Central memory CD8-positive, alpha-beta T cell (primary cell): Measurements from ENCODE around the gene CYYR1.

Experiments used
- ATAC-seq: fragments of 150-1000 bp; cut with Tn5 transposase; replicated peaks from 2 replicates; pipeline ENCODE4 v1.10.0; 2022; ENCODE audit warnings: mild to moderate bottlenecking, moderate FRiP score, moderate number of reproducible peaks; ENCODE audit not compliant: poor library complexity, severe bottlenecking; ENCODE audit errors: extremely low read depth
- DNase-seq, 2 donors: peaks; one replicate each; pipeline ENCODE4 v3.0.0; 2021; ENCODE audit warnings: low spot score in 2 of 2
- H3K27ac Mint-ChIP-seq: one replicate; pipeline ENCODE4 v1.8.0; 2022; ENCODE audit warnings: low read depth, mild to moderate bottlenecking, moderate library complexity, mixed read lengths
- H3K27me3 Mint-ChIP-seq: one replicate; pipeline ENCODE4 v1.8.0; 2022; ENCODE audit warnings: mixed read lengths
- H3K36me3 Mint-ChIP-seq: one replicate; pipeline ENCODE4 v1.8.0; 2022; ENCODE audit warnings: mild to moderate bottlenecking, moderate library complexity, mixed read lengths; ENCODE audit not compliant: insufficient read depth
- H3K4me1 Mint-ChIP-seq: one replicate; pipeline ENCODE4 v1.8.0; 2022; ENCODE audit warnings: mixed read lengths
- H3K4me3 Mint-ChIP-seq: one replicate; pipeline ENCODE4 v1.8.0; 2022; ENCODE audit warnings: mild to moderate bottlenecking, moderate library complexity, mixed read lengths
- H3K9me3 Mint-ChIP-seq: one replicate; pipeline ENCODE4 v1.8.0; 2022; ENCODE audit warnings: mixed read lengths

CYYR1 gene

DNA sequence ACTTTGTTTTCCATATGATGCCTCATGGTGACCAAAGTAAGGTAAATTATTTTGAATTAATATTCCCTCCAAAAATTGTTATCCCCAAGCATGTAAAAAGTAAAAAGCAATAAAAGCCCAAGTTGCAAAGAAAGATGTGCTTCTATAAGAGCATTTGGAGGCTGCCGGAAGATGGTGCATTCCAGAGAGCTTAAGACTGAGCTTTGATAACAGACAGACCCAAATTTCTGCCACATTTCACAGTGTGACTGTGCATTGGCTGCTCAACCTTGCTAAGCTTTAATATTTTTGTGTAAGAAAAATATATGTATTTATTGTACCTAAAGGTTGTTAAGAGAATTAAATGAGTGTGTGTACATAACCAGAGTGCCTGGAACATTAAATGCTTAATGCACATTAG lies 67.9 kb downstream of the CYYR1 start:
- Mint-ChIP-seq H3K9me3 (peaks cover 11% of the 10 kb centered on the region), H3K4me3 (no peak overlapping the region), H3K27me3 (no peaks in the 10 kb centered on the region), H3K4me1 (no peaks in the 10 kb centered on the region), H3K27ac (no peak overlapping the region), H3K36me3 (no peaks in the 10 kb centered on the region)
- DNase-seq (no peak), ATAC-seq (no peak)

DNA sequence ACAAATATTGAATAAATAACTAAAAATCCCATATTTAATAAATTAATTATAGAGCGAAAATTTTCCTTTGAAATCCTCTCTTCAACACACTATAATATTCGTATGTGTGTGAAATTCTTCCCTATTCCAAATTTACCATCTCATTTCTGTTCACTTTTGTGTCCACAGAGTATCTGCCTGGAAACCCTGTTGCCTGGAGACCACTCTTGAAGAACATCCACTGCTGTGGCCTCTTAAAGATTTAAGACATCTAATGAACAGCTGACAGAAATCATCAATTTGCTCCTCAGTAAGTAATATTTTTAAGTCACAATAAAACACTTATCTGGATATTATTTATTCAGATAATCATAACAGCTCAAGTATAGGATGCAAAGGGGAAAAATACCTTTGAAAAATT lies 69.7 kb downstream of the CYYR1 start:
- ATAC-seq = no peak
- no peaks in the 10 kb centered on the region for H3K36me3 Mint-ChIP-seq
- H3K9me3 Mint-ChIP-seq = peaks cover 21% of the 10 kb centered on the region
- no peak overlapping the region for H3K4me3 Mint-ChIP-seq
- no peaks in the 10 kb centered on the region for H3K27me3 Mint-ChIP-seq
- DNase-seq = no peak
- no peak overlapping the region for H3K27ac Mint-ChIP-seq
- no peaks in the 10 kb centered on the region for H3K4me1 Mint-ChIP-seq

DNA sequence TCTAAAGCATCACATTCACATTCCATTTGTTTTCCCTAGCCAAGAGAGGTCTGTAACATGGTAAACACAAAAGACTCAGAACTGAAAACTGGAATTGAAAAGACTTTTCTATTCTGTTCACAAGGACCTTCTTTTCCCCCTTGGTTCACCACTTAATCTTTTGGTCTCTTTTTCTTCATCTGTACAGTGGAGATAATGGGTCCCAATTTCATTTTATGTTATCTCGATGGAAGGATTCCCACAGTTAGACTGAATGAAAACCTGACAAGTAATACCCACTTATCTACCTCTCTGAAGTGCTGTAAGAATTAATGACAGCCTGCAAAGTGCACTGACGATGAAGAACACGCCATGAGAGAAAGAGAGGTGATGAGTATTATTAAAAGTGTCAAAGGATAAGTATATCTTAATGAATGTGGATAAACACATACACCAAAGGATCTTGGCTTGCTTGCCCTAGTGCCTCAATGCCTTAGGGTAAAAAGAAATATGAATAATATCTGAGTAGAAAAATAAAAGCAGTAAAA lies 71.5 kb downstream of the CYYR1 start:
- no peak for ATAC-seq
- peaks cover 16% of the 10 kb centered on the region for H3K9me3 Mint-ChIP-seq

DNA sequence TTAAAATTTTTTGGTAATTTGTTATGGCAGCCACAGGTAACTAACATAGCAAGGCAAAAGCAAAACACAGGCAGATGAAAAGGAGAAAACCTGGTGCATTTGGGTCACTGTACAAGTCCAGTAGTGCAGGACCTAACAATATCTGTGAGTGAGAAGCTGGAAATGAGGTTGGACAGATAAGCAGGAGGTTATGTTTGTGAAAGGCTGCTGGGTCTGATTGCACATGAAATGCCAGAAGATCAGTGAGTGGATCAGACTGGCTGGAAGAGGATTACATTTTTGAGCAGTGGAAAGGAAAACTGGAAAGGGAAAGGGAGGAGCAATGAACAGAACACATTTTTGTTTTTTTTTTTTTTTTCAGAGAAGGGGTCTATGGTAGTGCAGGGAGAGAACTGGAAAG lies 73.6 kb downstream of the CYYR1 start:
- no peaks in the 10 kb centered on the region for H3K36me3 Mint-ChIP-seq
- H3K4me3 Mint-ChIP-seq = no peak overlapping the region
- H3K27me3 Mint-ChIP-seq = no peaks in the 10 kb centered on the region
- H3K4me1 Mint-ChIP-seq = no peaks in the 10 kb centered on the region
- ATAC-seq (no peak), DNase-seq (no peak)
- peaks cover 11% of the 10 kb centered on the region for H3K9me3 Mint-ChIP-seq
- no peak overlapping the region for H3K27ac Mint-ChIP-seq

More for the DNA sequence above, 71.5 kb downstream of the CYYR1 start:
- Mint-ChIP-seq H3K4me3 (no peak overlapping the region), H3K36me3 (no peaks in the 10 kb centered on the region), H3K27me3 (no peaks in the 10 kb centered on the region), H3K4me1 (no peaks in the 10 kb centered on the region), H3K27ac (no peak overlapping the region)
- DNase-seq = no peak

DNA sequence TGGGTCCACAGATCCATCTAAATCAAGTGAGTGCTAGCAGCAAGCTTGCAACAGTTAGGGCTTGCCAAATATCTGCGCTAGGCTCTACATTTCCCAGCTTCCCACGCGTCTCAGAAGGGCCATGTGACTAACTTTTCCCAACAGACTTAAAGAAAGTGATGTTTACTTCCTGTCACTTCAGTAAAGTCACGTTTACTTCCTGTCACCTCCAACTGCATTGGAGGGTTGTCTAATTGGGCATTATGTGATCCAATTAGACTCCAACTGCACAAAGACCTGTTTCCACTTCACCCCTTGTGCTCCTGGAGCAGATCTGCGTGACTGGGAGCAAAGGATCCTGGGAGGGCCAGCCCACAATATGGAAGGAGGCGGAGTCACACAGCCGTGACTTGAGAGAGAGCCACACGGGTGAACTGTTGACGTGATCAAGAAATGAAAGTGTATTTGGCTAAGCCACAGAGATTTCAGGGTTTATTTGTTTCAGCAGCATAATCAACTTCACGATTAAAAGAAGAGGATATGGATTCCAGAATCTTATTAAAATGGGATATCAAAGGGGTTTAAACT lies 77.7 kb downstream of the CYYR1 start:
- no peaks in the 10 kb centered on the region for H3K36me3 Mint-ChIP-seq
- DNase-seq (no peak), ATAC-seq (no peak)
- peaks cover 29% of the 10 kb centered on the region for H3K9me3 Mint-ChIP-seq
- no peak overlapping the region for H3K4me3 Mint-ChIP-seq
- H3K27ac Mint-ChIP-seq = no peak overlapping the region
- no peaks in the 10 kb centered on the region for H3K4me1 Mint-ChIP-seq
- no peaks in the 10 kb centered on the region for H3K27me3 Mint-ChIP-seq

DNA sequence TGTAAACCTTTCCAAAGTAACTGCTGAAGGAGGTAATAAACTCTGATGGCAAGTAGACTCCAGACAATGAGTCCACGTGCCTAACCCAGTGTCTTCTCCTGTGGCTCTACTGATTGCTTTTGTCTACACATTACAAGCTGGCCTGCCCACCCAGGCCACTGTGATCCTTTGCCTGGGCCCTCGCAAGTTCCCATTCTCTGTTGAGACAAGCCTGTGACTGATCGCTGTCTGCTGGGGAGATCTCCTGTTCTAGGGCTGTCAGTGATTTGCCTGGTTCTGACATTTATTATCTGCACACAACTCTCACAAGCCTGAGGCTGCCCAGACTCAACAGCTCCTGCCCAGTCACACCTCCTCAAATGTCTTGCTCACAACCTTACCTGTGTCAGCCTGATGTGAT lies 81.4 kb downstream of the CYYR1 start:
- DNase-seq = no peak
- H3K27me3 Mint-ChIP-seq = no peaks in the 10 kb centered on the region
- no peaks in the 10 kb centered on the region for H3K4me1 Mint-ChIP-seq

DNA sequence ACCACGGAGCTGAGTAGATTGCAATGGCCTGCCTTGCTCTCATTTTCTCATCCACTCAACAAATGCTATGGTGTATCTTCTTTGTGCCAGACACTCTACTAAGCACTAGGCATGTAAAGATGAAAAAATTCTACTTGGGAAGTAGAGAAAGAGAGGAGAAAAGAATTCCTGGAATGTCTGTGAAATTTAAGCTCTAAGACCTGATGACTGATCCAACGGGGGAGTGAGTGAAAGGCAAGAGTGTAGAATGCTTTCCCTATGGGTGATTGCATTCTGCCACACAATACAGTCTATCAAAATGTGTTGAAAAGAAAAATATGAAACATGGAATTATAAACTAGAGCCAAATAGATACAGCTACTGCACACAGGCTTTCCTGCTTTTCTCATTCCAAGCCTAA lies 82.3 kb downstream of the CYYR1 start:
- Mint-ChIP-seq H3K4me1 (no peaks in the 10 kb centered on the region), H3K36me3 (no peaks in the 10 kb centered on the region), H3K27me3 (no peaks in the 10 kb centered on the region), H3K9me3 (peaks cover 19% of the 10 kb centered on the region), H3K4me3 (no peak overlapping the region), H3K27ac (no peak overlapping the region)
- DNase-seq (no peak), ATAC-seq (no peak)

More for the DNA sequence above, 81.4 kb downstream of the CYYR1 start:
- no peaks in the 10 kb centered on the region for H3K36me3 Mint-ChIP-seq
- no peak for ATAC-seq
- peaks cover 19% of the 10 kb centered on the region for H3K9me3 Mint-ChIP-seq
- H3K27ac Mint-ChIP-seq = no peak overlapping the region
- H3K4me3 Mint-ChIP-seq = no peak overlapping the region

DNA sequence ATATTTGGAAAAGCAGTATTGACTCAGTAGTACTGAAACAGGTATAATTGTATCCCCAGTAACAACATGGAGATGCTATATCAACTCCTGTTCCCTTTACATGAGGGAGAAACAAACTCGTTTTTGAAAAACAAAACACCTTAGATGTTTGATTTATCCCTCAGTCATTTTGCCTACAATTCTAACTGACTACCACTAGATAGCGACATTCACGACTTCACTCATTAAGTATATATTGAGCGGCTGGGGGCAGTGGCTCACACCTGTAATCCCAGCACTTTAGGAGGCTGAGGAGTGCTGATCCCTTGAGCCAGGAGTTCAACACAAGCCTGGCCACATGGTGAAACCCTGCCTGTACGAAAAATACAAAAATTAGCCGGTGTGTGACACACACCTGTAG lies 83.3 kb downstream of the CYYR1 start:
- DNase-seq (no peak), ATAC-seq (no peak)
- peaks cover 19% of the 10 kb centered on the region for H3K9me3 Mint-ChIP-seq
- no peak overlapping the region for H3K27ac Mint-ChIP-seq
- no peak overlapping the region for H3K4me3 Mint-ChIP-seq
- no peaks in the 10 kb centered on the region for H3K27me3 Mint-ChIP-seq
- H3K36me3 Mint-ChIP-seq = no peaks in the 10 kb centered on the region
- no peaks in the 10 kb centered on the region for H3K4me1 Mint-ChIP-seq

DNA sequence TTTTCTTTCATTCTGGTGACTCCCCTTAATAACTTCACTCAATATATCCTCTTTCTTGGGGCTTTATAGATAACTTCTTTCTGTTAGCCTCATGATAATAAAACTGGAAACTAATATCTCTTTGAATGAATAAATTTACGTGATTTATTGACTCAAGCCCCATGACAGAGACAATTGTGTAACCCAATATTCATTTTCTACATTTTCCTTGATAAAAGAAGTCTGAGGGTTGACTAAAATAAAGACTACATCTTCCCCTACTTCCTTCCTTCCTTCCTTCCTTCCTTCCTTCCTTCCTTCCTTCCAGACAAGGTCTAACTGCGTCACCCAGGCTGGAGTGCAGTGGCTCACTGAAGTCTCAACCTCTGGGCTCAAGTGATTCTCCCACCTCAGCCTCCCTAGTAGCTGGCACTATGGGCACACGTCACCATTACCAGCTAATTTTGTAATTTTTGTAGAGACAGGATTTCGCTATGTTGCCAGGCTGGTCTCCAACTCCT lies 85.1 kb downstream of the CYYR1 start:
- H3K4me1 Mint-ChIP-seq = no peaks in the 10 kb centered on the region
- no peaks in the 10 kb centered on the region for H3K36me3 Mint-ChIP-seq
- ATAC-seq = no peak
- H3K27ac Mint-ChIP-seq = no peak overlapping the region
- peaks cover 18% of the 10 kb centered on the region for H3K9me3 Mint-ChIP-seq
- no peaks in the 10 kb centered on the region for H3K27me3 Mint-ChIP-seq
- no peak overlapping the region for H3K4me3 Mint-ChIP-seq
- no peak for DNase-seq

DNA sequence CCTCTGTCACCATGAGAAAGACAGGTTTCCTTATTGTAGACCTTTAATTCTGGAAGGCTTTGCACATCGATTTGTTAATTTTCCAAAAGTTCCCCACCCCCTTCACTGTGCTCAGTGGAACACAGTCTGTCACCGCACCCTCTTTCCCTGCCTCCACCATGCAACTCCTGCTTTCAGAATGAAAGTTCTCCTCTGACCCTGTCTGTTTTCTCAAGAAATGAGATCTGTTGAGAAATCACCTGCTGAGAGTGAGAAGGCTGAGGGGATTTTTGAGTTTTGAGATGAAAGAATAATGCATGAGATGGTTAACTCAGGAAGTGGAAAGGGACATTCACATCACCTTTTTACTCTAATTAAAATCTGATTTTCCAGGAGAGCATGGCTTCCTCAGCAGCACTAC lies 99.6 kb downstream of the CYYR1 start:
- peaks cover 12% of the 10 kb centered on the region for H3K9me3 Mint-ChIP-seq
- no peaks in the 10 kb centered on the region for H3K4me1 Mint-ChIP-seq
- no peak overlapping the region for H3K4me3 Mint-ChIP-seq
- H3K27ac Mint-ChIP-seq = no peak overlapping the region
- H3K27me3 Mint-ChIP-seq = no peaks in the 10 kb centered on the region
- no peak for ATAC-seq
- DNase-seq = no peak
- no peaks in the 10 kb centered on the region for H3K36me3 Mint-ChIP-seq

DNA sequence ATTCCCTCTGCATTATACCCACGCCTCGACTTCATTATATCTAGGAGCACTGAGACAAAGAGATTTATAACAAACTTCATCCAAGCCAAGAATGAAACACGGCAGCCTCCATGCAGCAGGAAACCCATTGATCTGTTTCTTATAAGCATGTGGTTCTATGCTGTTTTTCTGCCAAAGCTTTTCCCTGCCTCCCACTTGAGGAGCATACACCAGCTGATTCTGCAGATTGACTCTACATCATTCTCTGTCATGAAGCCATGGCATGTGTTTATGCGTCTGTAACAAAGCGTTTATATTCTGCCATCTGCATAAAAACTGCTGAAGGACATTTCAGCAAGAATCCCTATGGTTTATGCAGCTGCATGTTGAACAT lies 102.0 kb downstream of the CYYR1 start:
- no peak for DNase-seq
- H3K4me3 Mint-ChIP-seq = no peak overlapping the region
- H3K27me3 Mint-ChIP-seq = no peaks in the 10 kb centered on the region
- ATAC-seq = no peak
- H3K4me1 Mint-ChIP-seq = no peaks in the 10 kb centered on the region
- no peak overlapping the region for H3K27ac Mint-ChIP-seq
- H3K36me3 Mint-ChIP-seq = no peaks in the 10 kb centered on the region
- peaks cover 12% of the 10 kb centered on the region for H3K9me3 Mint-ChIP-seq

DNA sequence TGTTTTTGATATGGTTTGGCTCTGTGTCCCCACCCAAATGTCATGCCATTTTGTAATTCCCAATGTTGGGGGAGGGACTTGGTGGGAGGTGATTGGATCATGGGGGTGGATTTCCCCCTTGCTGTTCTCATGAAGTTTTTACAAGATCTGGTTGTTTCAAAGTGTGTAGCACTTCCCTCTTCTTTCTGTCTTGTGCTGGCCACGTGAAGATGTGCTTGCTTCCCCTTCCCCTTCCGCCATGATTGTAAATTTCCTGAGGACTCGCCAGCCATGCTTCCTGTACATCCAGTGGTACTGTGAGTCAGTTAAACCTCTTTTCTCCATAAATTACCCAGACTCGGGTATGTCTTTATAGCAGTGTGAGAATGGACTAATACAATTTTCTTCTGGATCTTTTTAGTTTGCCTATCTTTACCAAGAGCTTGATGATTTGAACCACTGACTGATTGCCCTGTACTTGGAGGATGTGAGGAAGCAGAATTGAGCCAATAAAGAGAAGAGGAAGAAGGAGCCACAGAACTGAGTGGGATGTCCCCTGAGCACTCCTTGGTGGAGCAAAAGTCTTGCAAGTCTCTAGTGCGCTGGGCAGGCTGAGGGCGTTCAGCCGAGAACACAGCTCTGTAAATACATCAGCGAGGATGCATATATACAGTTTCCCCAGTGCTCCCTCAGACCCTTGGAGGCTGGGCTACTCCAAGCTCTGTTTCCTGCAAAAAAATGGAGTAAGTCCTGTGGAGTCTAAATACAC lies 102.6 kb downstream of the CYYR1 start:
- ATAC-seq (no peak), DNase-seq (no peak)
- no peaks in the 10 kb centered on the region for H3K4me1 Mint-ChIP-seq
- no peaks in the 10 kb centered on the region for H3K36me3 Mint-ChIP-seq
- peaks cover 12% of the 10 kb centered on the region for H3K9me3 Mint-ChIP-seq
- no peaks in the 10 kb centered on the region for H3K27me3 Mint-ChIP-seq
- no peak overlapping the region for H3K27ac Mint-ChIP-seq
- H3K4me3 Mint-ChIP-seq = no peak overlapping the region

DNA sequence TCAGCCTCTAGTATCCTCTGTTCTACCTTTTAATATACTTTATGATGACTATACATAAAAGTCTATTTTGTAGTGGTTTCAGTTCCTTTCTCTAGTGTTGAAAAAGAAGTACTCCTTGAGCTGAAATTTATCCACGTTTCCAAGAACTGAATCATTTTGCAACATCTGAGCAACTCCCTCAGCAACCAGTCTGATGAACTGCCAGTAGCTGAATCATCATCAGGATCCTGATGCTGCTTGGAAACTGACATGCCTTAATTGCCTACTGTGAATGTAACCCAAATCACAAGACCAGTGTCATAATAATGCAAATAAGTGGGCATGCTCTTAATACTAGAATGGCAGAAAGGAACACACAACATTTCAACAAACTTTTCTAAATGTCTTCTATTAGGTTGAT lies 103.3 kb downstream of the CYYR1 start:
- H3K27ac Mint-ChIP-seq = no peak overlapping the region
- ATAC-seq (no peak), DNase-seq (no peak)
- H3K9me3 Mint-ChIP-seq = peaks cover 12% of the 10 kb centered on the region
- H3K36me3 Mint-ChIP-seq = no peaks in the 10 kb centered on the region
- no peaks in the 10 kb centered on the region for H3K4me1 Mint-ChIP-seq
- no peak overlapping the region for H3K4me3 Mint-ChIP-seq
- H3K27me3 Mint-ChIP-seq = no peaks in the 10 kb centered on the region
